Parietal lobe (tissue), 1 donor: ENCODE data around the gene PLAAT2. TPM values are rescaled to one million over a fixed set of nuclear protein-coding genes. Genes with fewer than 3 reads are reported as not detected.

Source experiments
- total RNA-seq: library from RNA; depleted of rRNA; stranded (reverse); fragments of >200 nt; gene quantifications from one replicate; pipeline ENCODE4 v1.2.3, GENCODE V29; 2014

PLAAT2 gene
- total RNA-seq: not detected

DNA sequence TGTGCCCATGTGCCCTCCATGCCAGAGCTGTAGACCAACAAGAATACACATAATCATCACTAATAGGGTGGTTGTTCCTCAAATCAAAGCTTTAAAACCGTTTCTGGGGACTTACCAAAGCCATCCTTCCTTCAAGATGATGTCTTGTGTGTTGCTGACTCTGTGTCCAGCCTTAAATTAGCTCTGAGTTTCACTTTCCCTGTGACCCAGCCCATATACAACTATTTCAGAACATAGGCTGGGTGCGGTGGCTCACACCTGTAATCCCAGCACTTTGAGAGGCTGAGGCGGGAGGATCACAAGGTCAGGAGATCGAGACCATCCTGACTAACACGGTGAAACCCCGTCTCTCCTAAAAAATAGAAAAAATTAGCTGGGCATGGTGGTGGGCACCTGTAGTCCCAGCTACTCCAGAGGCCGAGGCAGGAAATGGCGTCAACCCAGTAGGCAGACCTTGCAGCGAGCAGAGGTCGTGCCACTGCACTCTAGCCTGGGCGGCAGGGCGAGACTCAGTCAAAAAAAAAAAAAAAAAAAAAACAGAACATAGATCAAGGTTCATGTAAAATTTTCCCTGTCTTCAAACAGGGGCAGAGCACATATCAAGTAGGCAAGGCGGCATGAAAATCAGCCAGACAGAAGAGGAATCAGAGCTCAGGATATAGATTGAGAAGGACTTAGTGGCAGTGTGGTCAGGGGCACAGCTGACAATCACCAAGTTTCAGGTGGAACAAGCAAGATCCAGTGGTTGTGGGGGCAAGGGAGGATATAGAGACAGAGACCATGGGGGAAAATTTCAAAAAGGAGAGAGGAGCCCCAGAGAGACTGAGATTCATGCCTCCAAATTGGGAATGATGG, at the start of gene PLAAT2:
PLAAT2 (minus strand) TSS at position 179 of the 855 bp plus-strand sequence; CDS start at position 124, 55 bp downstream.

GRCh38 chr11:63536669-63537292, 26.4 kb downstream of the PLAAT2 start, which contains the start of gene PLAAT4:
PLAAT4 (plus strand) TSS chr11:63536808; CDS start chr11:63536869, 61 bp downstream.

GRCh38 chr11:63505857-63506528, 57.2 kb downstream of the PLAAT2 start, which contains the start of gene LGALS12:
LGALS12 (plus strand) TSS chr11:63506084; CDS start chr11:63506459, 375 bp downstream.

Other genes starting within 250 kb of the PLAAT2 start
- gene SLC22A9, start 193.6 kb downstream of the PLAAT2 start, total RNA-seq: not detected
- gene PLAAT5, start 72.2 kb downstream of the PLAAT2 start, total RNA-seq: 1.9 TPM
- gene LGALS12, start 57.3 kb downstream of the PLAAT2 start, total RNA-seq: not detected
- 0.94 TPM for gene PLAAT4, start 26.6 kb downstream of the PLAAT2 start, total RNA-seq
- 3.1 TPM for gene PLAAT3, start 51.1 kb upstream of the PLAAT2 start, total RNA-seq
- 17.2 TPM for gene ATL3, start 108.0 kb upstream of the PLAAT2 start, total RNA-seq
- 319 TPM for gene RTN3, start 118.1 kb upstream of the PLAAT2 start, total RNA-seq
- gene ZFTA, start 205.4 kb upstream of the PLAAT2 start, total RNA-seq: 87.3 TPM